Endodermal cell (in vitro differentiated cells): ENCODE results near the gene ZDHHC14. TPM values are rescaled to one million over a fixed set of nuclear protein-coding genes. Genes with fewer than 3 reads are reported as not detected.

ENCODE experiments used
- DNase-seq: peaks from one replicate; pipeline ENCODE4 v3.0.0-alpha.2; 2017
- H3K27ac ChIP-seq: 2 replicates; pipeline ENCODE4 v1.5.1; 2013; ENCODE audit warnings: mild to moderate bottlenecking, low read depth, low read length, moderate library complexity
- H3K27me3 ChIP-seq: 2 replicates; pipeline ENCODE4 v1.6.1; 2013; ENCODE audit warnings: mild to moderate bottlenecking, low read length, moderate library complexity; ENCODE audit not compliant: insufficient read depth, control insufficient read depth, poor library complexity, severe bottlenecking
- H3K36me3 ChIP-seq: 2 replicates; pipeline ENCODE4 v1.7.0; 2013; ENCODE audit warnings: mild to moderate bottlenecking, low read length, moderate library complexity; ENCODE audit not compliant: control insufficient read depth, insufficient read depth
- H3K4me1 ChIP-seq: one replicate; pipeline ENCODE4 v1.7.0; 2013; ENCODE audit warnings: low read length; ENCODE audit not compliant: control insufficient read depth, insufficient read depth
- H3K4me3 ChIP-seq: 2 replicates; pipeline ENCODE4 v1.5.1; 2013; ENCODE audit warnings: mild to moderate bottlenecking, low read length, moderate library complexity
- H3K9ac ChIP-seq: 2 replicates; pipeline ENCODE4 v1.6.1; 2013; ENCODE audit warnings: mild to moderate bottlenecking, low read length, moderate library complexity; ENCODE audit not compliant: poor library complexity, severe bottlenecking; ENCODE audit errors: extremely low read depth
- H3K9me3 ChIP-seq: 2 replicates; pipeline ENCODE4 v1.6.1; 2013; ENCODE audit warnings: mild to moderate bottlenecking, low read length, moderate library complexity; ENCODE audit not compliant: control insufficient read depth
- H3K27ac Mint-ChIP-seq: 2 replicates; pipeline ENCODE4 v1.8.0; 2020; ENCODE audit warnings: mixed read lengths
- H3K27me3 Mint-ChIP-seq: 2 replicates; pipeline ENCODE4 v1.8.0; 2021; ENCODE audit warnings: mild to moderate bottlenecking, mixed read lengths; ENCODE audit not compliant: insufficient read depth
- H3K36me3 Mint-ChIP-seq: 2 replicates; pipeline ENCODE4 v1.8.0; 2020; ENCODE audit warnings: low read depth, mixed read lengths
- H3K4me1 Mint-ChIP-seq: 2 replicates; pipeline ENCODE4 v1.8.0; 2020; ENCODE audit warnings: mixed read lengths
- H3K4me3 Mint-ChIP-seq: 2 replicates; pipeline ENCODE4 v1.8.0; 2020; ENCODE audit warnings: mild to moderate bottlenecking, moderate library complexity, mixed read lengths
- H3K9me3 Mint-ChIP-seq: 2 replicates; pipeline ENCODE4 v1.8.0; 2020; ENCODE audit warnings: mild to moderate bottlenecking, mixed read lengths
- CTCF ChIP-seq: fragments of 200-600 bp; sonication (generic); conservative IDR thresholded peaks from 2 replicates; pipeline ENCODE4 v1.5.0; 2021; ENCODE audit warnings: antibody characterized with exemption, mild to moderate bottlenecking
- WGBS, 2 experiments: methylation state at CpG; one replicate each; pipeline versions ENCODE4 v1.1.5 to v1.1.7; 2013; ENCODE audit warnings: missing lambda C conversion rate in 2 of 2, mixed read lengths in 1 of 2; ENCODE audit not compliant: insufficient coverage in 1 of 2, insufficient read length in 1 of 2; 5-methylcytosine and 5-hydroxymethylcytosine counted together
- total RNA-seq, 2 donors: library from RNA; stranded (reverse); fragmentation: NEBNext Ultra II Directional in 1 of 2; extraction: Animal tissue kit (Norgen Biotek cat#: 25700) in 1 of 2; gene quantifications; 2 replicates in 1 of 2; 3 replicates in 1 of 2; pipeline ENCODE4 v1.2.1, GENCODE V29; 2021

The ZDHHC14 gene
- total RNA-seq, 2 donors from 2014 or later = 2.3 to 4.5 TPM

DNA sequence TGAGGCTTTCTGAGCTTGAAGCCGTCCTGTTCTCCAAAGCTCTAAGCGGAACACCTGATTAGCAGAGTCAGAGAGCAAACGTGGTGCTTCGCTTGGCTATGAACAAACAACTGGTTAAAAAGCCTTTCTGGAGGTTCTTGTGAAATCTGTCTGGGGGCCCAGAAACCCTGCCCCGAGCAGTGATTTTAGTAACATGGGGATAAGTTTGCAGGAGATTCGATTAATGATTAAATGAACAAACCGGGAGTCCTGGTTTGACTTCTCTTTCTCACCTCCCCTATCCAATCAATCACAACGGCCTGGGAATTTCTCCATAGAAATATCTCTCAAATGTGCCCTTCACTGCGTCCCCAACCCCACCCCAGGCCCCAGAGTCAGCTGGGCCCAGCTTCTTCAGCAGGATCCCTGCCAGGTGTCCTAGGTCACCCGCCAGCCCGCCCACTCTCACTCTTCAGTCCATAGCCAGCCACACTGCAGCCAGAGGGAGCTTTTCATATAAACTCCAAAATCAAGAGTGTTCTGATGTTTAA lies 43.6 kb downstream of the ZDHHC14 start:
- H3K27ac Mint-ChIP-seq = no peak overlapping the region
- H3K27me3 Mint-ChIP-seq = peaks cover 3% of the 10 kb centered on the region
- no peak for DNase-seq
- H3K36me3 Mint-ChIP-seq = no peaks in the 10 kb centered on the region
- TF ChIP-seq CTCF = no peak
- peaks cover 15% of the 10 kb centered on the region for H3K4me1 Mint-ChIP-seq
- Histone ChIP-seq H3K9me3 (no peaks in the 10 kb centered on the region), H3K4me3 (no peak overlapping the region), H3K27ac (no peak overlapping the region), H3K9ac (no peak overlapping the region), H3K27me3 (no peaks in the 10 kb centered on the region), H3K36me3 (no peaks in the 10 kb centered on the region), H3K4me1 (no peaks in the 10 kb centered on the region)
- peaks cover 4% of the 10 kb centered on the region for H3K9me3 Mint-ChIP-seq
- no peak overlapping the region for H3K4me3 Mint-ChIP-seq
- 88 to 89% methylated on average over 7 to 11 of the region's 11 CpGs for WGBS, 2 experiments

DNA sequence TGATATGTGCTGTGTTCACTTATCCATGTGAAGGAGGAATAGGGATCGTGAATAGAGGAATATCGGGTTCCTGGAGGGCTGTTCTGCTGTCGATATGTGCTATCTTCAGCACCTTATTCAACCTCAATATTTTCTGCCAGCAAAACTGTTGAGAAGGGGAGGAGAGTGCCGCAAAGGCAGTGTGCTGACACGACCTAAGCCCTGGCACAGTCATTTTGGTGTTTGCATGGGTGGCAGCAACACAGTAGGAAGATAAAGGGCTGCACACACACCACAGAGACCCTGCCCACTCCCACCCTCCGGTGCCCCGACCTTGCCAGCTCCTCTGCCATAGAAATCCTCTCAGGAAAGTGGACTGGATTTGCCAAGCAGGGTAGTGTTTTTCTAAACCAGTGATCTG lies 47.0 kb downstream of the ZDHHC14 start:
- no peaks in the 10 kb centered on the region for H3K36me3 Mint-ChIP-seq
- no peak overlapping the region for H3K27ac Mint-ChIP-seq
- H3K4me1 Mint-ChIP-seq = peaks cover 15% of the 10 kb centered on the region
- H3K27ac ChIP-seq = no peak overlapping the region
- no peaks in the 10 kb centered on the region for H3K9me3 ChIP-seq
- no peak overlapping the region for H3K4me3 ChIP-seq
- H3K36me3 ChIP-seq = no peaks in the 10 kb centered on the region
- H3K27me3 Mint-ChIP-seq = peaks cover 3% of the 10 kb centered on the region
- H3K9me3 Mint-ChIP-seq = no peaks in the 10 kb centered on the region
- no peaks in the 10 kb centered on the region for H3K4me1 ChIP-seq
- 91% methylated on average over 6 of the region's 7 CpGs; no CpG with 5 or more reads in 1 of the 2 experiments for WGBS, 2 experiments
- no peaks in the 10 kb centered on the region for H3K27me3 ChIP-seq
- H3K4me3 Mint-ChIP-seq = no peak overlapping the region
- DNase-seq = no peak
- no peak for TF ChIP-seq CTCF
- H3K9ac ChIP-seq = no peak overlapping the region

DNA sequence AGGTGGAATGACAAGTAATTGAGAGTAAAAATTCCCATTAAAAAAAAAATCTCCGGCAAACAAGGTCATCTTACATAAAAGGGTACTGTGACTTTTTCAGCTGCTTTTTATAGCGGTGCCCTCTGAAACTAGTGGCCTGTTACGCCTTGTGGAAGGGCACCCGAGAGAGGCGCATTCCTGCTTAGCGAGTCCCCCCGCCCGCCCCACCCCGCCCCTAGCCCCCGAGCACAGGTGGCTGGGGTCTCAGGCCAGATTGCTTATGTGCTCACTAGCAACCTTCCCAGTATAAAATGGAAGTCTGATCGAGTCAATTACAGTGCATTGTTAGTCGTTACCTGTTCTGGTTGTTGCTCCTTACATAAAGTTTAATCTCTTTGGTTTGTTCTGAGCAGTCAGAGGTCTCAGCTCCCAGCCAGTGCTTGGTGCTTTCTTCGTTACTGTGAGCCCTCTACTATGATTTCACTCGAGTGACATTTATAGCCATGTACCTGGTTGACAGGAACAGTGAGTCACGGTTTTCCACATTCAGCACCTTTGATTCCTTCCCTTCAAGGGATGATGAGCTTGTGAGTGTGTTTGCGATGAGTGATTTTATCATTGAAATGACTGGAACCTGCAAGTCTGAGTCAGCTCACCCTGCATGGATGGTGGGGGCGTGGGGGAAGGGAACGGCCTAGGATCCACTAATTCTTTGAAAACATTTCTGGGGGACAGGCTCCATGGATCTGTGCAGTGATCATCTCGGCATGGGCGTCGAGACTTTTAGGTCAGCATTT lies 47.6 kb downstream of the ZDHHC14 start:
- Histone ChIP-seq H3K4me3 (no peak overlapping the region), H3K9ac (no peak overlapping the region), H3K9me3 (no peaks in the 10 kb centered on the region), H3K27ac (no peak overlapping the region), H3K4me1 (no peaks in the 10 kb centered on the region), H3K36me3 (no peaks in the 10 kb centered on the region), H3K27me3 (no peaks in the 10 kb centered on the region)
- Mint-ChIP-seq H3K9me3 (no peaks in the 10 kb centered on the region), H3K4me1 (peaks cover 15% of the 10 kb centered on the region), H3K27me3 (peaks cover 3% of the 10 kb centered on the region), H3K4me3 (no peak overlapping the region), H3K27ac (no peak overlapping the region), H3K36me3 (no peaks in the 10 kb centered on the region)
- no peak for DNase-seq
- WGBS, 2 experiments = 74% methylated on average over 12 to 21 of the region's 21 CpGs
- no peak for TF ChIP-seq CTCF
